ENCODE data around the gene REM2. TPM values are rescaled to one million over a fixed set of nuclear protein-coding genes. Genes with fewer than 3 reads are reported as not detected.

REM2 gene
- total RNA-seq, 4 donors from 2014 or later: 0.19 to 0.83 (median 0.32) TPM

DNA sequence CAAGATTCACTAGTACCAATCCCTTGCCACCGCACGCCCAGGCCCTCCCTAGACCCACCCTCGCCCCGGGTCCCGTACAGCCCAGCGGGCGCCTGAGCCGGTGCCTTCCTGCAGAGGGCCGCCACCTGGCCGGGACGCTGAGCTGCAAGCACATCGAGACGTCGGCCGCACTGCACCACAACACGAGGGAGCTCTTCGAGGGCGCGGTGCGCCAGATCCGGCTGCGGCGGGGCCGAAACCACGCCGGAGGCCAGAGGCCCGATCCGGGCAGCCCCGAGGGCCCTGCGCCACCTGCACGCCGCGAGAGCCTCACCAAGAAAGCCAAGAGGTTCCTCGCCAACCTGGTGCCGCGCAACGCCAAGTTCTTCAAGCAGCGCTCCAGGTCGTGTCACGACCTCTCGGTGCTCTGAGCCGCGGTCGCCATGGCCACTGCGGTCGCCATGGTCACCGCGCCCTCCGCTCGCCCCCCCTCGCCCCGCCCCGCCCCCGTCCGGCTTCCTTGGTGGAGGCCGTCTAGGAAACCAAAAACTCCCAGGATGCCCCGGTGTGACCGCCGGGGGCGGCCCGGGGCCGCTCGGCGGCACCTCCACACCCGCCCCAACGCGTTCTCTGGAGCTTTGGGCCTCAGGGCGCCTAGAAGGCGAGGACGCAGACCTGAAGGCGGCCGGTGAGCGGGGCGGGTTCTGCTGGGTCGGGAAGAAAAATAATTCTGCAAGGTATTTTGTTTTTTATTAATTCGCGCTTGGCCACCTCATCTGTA, 3.7 kb downstream of the REM2 start:
- H3K9me3 ChIP-seq: no peaks in the 10 kb centered on the region
- peak overlapping the region; percentile 77 to 92 (median 84) for H3K27ac ChIP-seq
- TF ChIP-seq, protein P1, sequence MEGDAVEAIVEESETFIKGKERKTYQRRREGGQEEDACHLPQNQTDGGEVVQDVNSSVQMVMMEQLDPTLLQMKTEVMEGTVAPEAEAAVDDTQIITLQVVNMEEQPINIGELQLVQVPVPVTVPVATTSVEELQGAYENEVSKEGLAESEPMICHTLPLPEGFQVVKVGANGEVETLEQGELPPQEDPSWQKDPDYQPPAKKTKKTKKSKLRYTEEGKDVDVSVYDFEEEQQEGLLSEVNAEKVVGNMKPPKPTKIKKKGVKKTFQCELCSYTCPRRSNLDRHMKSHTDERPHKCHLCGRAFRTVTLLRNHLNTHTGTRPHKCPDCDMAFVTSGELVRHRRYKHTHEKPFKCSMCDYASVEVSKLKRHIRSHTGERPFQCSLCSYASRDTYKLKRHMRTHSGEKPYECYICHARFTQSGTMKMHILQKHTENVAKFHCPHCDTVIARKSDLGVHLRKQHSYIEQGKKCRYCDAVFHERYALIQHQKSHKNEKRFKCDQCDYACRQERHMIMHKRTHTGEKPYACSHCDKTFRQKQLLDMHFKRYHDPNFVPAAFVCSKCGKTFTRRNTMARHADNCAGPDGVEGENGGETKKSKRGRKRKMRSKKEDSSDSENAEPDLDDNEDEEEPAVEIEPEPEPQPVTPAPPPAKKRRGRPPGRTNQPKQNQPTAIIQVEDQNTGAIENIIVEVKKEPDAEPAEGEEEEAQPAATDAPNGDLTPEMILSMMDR (IDR thresholded peaks at IDR 0.05): peak in 2 of 6 experiments; percentile 5 to 23
- peak in 1 of 4 donors; percentile 37 for TF ChIP-seq POLR2A (IDR thresholded peaks at IDR 0.05)
- intact Hi-C loops (cut with DNase I): no loop called here
- H3K4me3 ChIP-seq: peak overlapping the region; percentile 48 to 70 (median 56)
- DNase-seq: no peak
- no peaks in the 10 kb centered on the region for H3K27me3 ChIP-seq
- 6 to 8% methylated on average over 14 to 24 of the region's 77 CpGs for WGBS, 2 donors
- no peaks in the 10 kb centered on the region for H3K36me3 ChIP-seq
- H3K4me1 ChIP-seq: peaks cover 19 to 70% (median 21%) of the 10 kb centered on the region in 3 donors

DNA sequence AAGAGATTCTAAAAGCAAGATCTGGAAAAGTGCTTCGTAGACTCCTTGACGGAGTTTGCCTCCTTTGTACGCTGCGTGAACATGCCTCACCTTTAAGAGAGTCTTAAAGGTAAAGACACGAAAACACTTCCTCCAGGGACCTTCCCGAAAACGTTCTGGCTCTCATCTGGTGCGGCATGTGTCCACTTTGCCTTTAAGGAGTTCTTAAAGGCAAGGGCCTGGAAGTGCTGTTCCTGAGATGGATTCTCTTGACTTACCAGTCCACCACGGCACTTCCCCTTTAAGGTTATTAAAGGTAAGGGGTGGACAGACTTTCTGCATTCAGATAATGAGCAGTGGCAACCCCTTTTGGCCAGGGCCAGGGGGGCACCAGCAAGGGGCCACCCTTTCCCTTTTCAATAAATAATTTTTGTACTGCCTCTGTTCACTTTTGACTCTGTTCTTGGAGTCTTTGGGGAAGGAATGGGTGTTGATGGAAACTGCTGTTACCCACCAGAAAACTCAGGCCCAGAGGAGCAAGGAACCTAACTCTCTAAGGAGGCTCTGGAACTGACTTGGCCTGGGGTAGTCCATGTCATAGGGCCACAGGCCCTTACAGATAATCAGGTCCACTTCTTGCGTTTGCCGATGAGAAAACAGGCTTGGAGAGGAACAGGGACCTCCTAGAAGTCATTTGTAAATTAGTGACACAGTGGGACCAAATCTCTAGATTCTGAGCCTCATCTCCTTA, 4.4 kb downstream of the REM2 start:
- TF ChIP-seq, protein P1 (IDR thresholded peaks at IDR 0.05): no peak
- TF ChIP-seq POLR2A (IDR thresholded peaks at IDR 0.05): peak in 1 of 4 donors; percentile 12
- Histone ChIP-seq H3K36me3 (no peaks in the 10 kb centered on the region), H3K4me1 (peaks cover 19 to 62% (median 21%) of the 10 kb centered on the region in 3 donors), H3K9me3 (no peaks in the 10 kb centered on the region), H3K27ac (peak overlapping the region; percentile 77 to 92 (median 84)), H3K27me3 (no peaks in the 10 kb centered on the region), H3K4me3 (peak overlapping the region; percentile 48 to 70 (median 56))
- no peak for DNase-seq
- 9 to 13% methylated on average over 9 to 11 of the region's 11 CpGs for WGBS, 2 donors
- intact Hi-C loops (cut with DNase I): no loop called here

DNA sequence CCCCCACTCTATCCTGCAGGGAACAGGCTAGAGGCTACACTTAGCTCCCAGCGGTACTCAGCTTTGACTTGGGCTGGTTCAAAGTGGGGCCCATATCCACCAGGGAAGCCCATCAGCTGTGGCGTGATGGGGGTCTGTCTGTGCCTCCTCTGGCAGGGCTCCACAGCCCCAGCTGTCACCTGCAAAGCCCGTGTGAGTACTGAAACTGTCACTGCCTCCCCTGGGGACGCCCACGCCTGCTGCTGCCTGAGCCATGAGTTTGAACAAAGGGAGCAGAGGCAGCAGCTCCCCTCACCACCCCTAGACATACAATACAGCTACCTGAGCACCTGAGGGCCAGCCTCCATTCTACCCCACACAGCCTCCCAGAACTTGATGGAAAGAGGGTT, 5.0 kb downstream of the REM2 start:
- H3K27ac ChIP-seq: peak overlapping the region; percentile 77 to 92 (median 84)
- H3K36me3 ChIP-seq: no peaks in the 10 kb centered on the region
- WGBS, 2 donors: no CpG with 5 or more reads among the region's 5 CpGs
- H3K27me3 ChIP-seq: no peaks in the 10 kb centered on the region
- no peaks in the 10 kb centered on the region for H3K9me3 ChIP-seq
- intact Hi-C loops (cut with DNase I): no loop called here
- H3K4me1 ChIP-seq: peaks cover 19 to 56% (median 21%) of the 10 kb centered on the region in 3 donors
- H3K4me3 ChIP-seq: peak overlapping the region; percentile 48 to 70 (median 56)
- no peak for TF ChIP-seq POLR2A (IDR thresholded peaks at IDR 0.05)
- TF ChIP-seq, protein P1 (IDR thresholded peaks at IDR 0.05): no peak
- no peak for DNase-seq

DNA sequence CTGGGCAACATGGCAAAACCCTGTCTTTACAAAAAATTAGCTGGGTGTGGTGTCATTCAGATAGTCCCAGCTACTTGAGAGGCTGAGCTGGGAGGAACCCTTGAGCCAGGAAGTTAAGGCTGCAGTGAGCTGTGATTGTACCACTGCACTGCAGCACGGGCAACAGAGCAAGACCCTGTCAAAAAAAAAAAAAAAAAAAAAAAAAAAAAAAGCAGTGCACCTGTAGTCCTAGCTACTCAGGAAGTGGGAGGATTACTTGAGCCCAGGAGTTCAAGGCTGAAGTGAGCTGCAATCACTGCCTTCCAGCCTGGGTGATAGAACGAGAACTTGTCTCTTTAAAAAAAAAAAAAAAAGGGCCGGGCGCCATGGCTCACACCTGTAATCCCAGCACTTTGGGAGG, 5.6 kb downstream of the REM2 start:
- Histone ChIP-seq H3K27me3 (no peaks in the 10 kb centered on the region), H3K4me1 (peaks cover 15 to 50% (median 21%) of the 10 kb centered on the region in 3 donors), H3K36me3 (no peaks in the 10 kb centered on the region), H3K27ac (peak overlapping the region in 2 of 4 donors; percentile 81 to 92), H3K4me3 (no peak overlapping the region), H3K9me3 (no peaks in the 10 kb centered on the region)
- WGBS, 2 donors: 44% methylated on average over 4 of the region's 4 CpGs; no CpG with 5 or more reads in 1 of the 2 donors
- intact Hi-C loops (cut with DNase I): no loop called here
- TF ChIP-seq POLR2A (IDR thresholded peaks at IDR 0.05): no peak
- TF ChIP-seq, protein P1 (IDR thresholded peaks at IDR 0.05): no peak
- DNase-seq: no peak

DNA sequence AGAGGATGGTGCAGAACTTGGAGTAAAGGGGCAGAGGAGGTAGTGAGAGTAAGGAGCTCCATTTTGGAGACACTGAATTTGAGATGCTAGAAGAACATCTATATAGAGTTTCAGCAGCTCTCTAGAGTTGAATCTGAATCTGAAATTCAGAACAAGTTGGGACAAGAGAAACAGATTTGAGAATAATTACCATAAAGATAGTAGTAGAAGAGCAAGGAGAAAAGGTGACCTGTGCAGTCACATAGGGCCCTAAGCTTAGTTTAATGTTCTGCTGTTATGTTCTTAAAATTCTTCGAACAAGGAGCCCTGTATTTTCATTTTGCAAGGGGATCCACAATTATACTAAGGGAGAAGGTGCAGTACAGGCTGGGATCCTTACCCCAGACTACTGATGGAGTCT, 7.4 kb downstream of the REM2 start:
- DNase-seq: no peak

More for the DNA sequence above, 7.4 kb downstream of the REM2 start:
- intact Hi-C loops (cut with DNase I): no loop called here
- no peaks in the 10 kb centered on the region for H3K36me3 ChIP-seq
- no peak overlapping the region for H3K27ac ChIP-seq
- H3K9me3 ChIP-seq: no peaks in the 10 kb centered on the region
- WGBS, 2 donors: 75 to 78% methylated on average over 1 of the region's 1 CpG
- H3K4me3 ChIP-seq: no peak overlapping the region
- TF ChIP-seq POLR2A (IDR thresholded peaks at IDR 0.05): no peak
- TF ChIP-seq, protein P1 (IDR thresholded peaks at IDR 0.05): no peak
- H3K4me1 ChIP-seq: peaks cover 15 to 50% (median 21%) of the 10 kb centered on the region in 3 donors
- H3K27me3 ChIP-seq: no peaks in the 10 kb centered on the region

Measured in esophagus squamous epithelium (tissue), 5 donors.